SK-N-SH treated with all-trans-retinoic acid at 6 μM for 48 hours (cell line): ENCODE results near the gene NDUFB10.

Experiments
- ARNTL ChIP-seq: fragments of 450-650 bp; formaldehyde crosslinking; IDR thresholded peaks from 2 replicates; pipeline ENCODE4 v1.5.0; 2020; ENCODE audit warnings: low read depth, mild to moderate bottlenecking, moderate library complexity, borderline replicate concordance
- CREB5 ChIP-seq: fragments of 250-450 bp; sonication (Bioruptor Pico); IDR thresholded peaks from 2 replicates; pipeline ENCODE4 v1.5.1; 2020; ENCODE audit warnings: low read depth, mild to moderate bottlenecking, moderate library complexity
- CSRNP3 ChIP-seq: fragments of 250-450 bp; sonication (Bioruptor Pico); IDR thresholded peaks from 2 replicates; pipeline ENCODE4 v1.5.1; 2021; ENCODE audit warnings: mild to moderate bottlenecking, moderate library complexity
- GLIS3 ChIP-seq: fragments of 250-450 bp; sonication (Bioruptor Pico); IDR thresholded peaks from 2 replicates; pipeline ENCODE4 v1.5.0; 2020; ENCODE audit warnings: mild to moderate bottlenecking, moderate library complexity
- ISL1 ChIP-seq: fragments of 250-450 bp; sonication (Bioruptor Pico); IDR thresholded peaks from 2 replicates; pipeline ENCODE4 v2.1.2; 2022; ENCODE audit warnings: mild to moderate bottlenecking, moderate library complexity
- PATZ1 ChIP-seq: fragments of 250-450 bp; sonication (Bioruptor Pico); IDR thresholded peaks from 2 replicates; pipeline ENCODE4 v1.8.0; 2020; ENCODE audit warnings: mild to moderate bottlenecking, moderate library complexity, borderline replicate concordance
- POU6F1 ChIP-seq: fragments of 250-450 bp; sonication (Bioruptor Pico); IDR thresholded peaks from 2 replicates; pipeline ENCODE4 v1.8.0; 2021; ENCODE audit warnings: low read depth, mild to moderate bottlenecking, moderate library complexity, borderline replicate concordance
- SNAI2 ChIP-seq: fragments of 250-450 bp; sonication (Bioruptor Pico); IDR thresholded peaks from 2 replicates; pipeline ENCODE4 v1.5.0; 2020; ENCODE audit warnings: mild to moderate bottlenecking, moderate library complexity
- ZC3H10 ChIP-seq: fragments of 250-450 bp; sonication (Bioruptor Pico); IDR thresholded peaks from 2 replicates; pipeline ENCODE4 v1.5.1; 2021; ENCODE audit warnings: mild to moderate bottlenecking, moderate library complexity
- ZFP3 ChIP-seq: fragments of 250-450 bp; sonication (Bioruptor Pico); IDR thresholded peaks from 2 replicates; pipeline ENCODE4 v1.5.0; 2020; ENCODE audit warnings: mild to moderate bottlenecking, moderate library complexity
- ZNF8 ChIP-seq: fragments of 450-650 bp; formaldehyde crosslinking; IDR thresholded peaks from 2 replicates; pipeline ENCODE4 v1.5.0; 2020; ENCODE audit warnings: mild to moderate bottlenecking, moderate library complexity

- no peak for TF ChIP-seq PATZ1 (CRISPR knock-in tag)
- no peak for TF ChIP-seq CREB5
- no peak for TF ChIP-seq GLIS3 (CRISPR knock-in tag)
- TF ChIP-seq SNAI2 (CRISPR knock-in tag) = no peak
- TF ChIP-seq ZC3H10 (CRISPR knock-in tag) = no peak
- TF ChIP-seq ZNF8 = no peak
- TF ChIP-seq POU6F1 (CRISPR knock-in tag) = no peak
- TF ChIP-seq ARNTL (CRISPR knock-in tag) = no peak
- TF ChIP-seq ZFP3 (CRISPR knock-in tag) = no peak
- no peak for TF ChIP-seq ISL1 (CRISPR knock-in tag)
- no peak for TF ChIP-seq CSRNP3 (CRISPR knock-in tag)
Observed at GRCh38 chr16:1961651-1962067, 2.3 kb downstream of the NDUFB10 start.
